ENCODE measurements around the gene TSSC4.

The TSSC4 gene

GRCh38 chr11:2420502-2421225 lies 20.1 kb downstream of the TSSC4 start:
- DNase-seq: peak; percentile 40

GRCh38 chr11:2421226-2421994 lies 20.9 kb downstream of the TSSC4 start:
- no peak for DNase-seq

GRCh38 chr11:2421996-2422395 lies 21.4 kb downstream of the TSSC4 start:
- DNase-seq: no peak

GRCh38 chr11:2422461-2423156 lies 22.1 kb downstream of the TSSC4 start:
- DNase-seq: no peak

GRCh38 chr11:2423157-2424025 lies 22.8 kb downstream of the TSSC4 start:
- DNase-seq: no peak

- DNase-seq: no peak
Measured at GRCh38 chr11:2424811-2425495, 24.4 kb downstream of the TSSC4 start.

GRCh38 chr11:2425506-2425905 lies 25.0 kb downstream of the TSSC4 start:
- DNase-seq: no peak

GRCh38 chr11:2426221-2426620 lies 25.7 kb downstream of the TSSC4 start:
- no peak for DNase-seq

- no peak for DNase-seq
Measured at GRCh38 chr11:2426826-2427521, 26.4 kb downstream of the TSSC4 start.

GRCh38 chr11:2427721-2428321 lies 27.3 kb downstream of the TSSC4 start:
- no peak for DNase-seq

GRCh38 chr11:2428322-2428795 lies 27.8 kb downstream of the TSSC4 start:
- peak; percentile 12 for DNase-seq

GRCh38 chr11:2431395-2431794 lies 30.8 kb downstream of the TSSC4 start:
- no peak for DNase-seq

GRCh38 chr11:2432171-2432621 lies 31.6 kb downstream of the TSSC4 start:
- DNase-seq: no peak

GRCh38 chr11:2432628-2433071 lies 32.1 kb downstream of the TSSC4 start:
- no peak for DNase-seq

- DNase-seq: no peak
Measured at GRCh38 chr11:2433106-2433925, 32.8 kb downstream of the TSSC4 start.

GRCh38 chr11:2434008-2434407 lies 33.5 kb downstream of the TSSC4 start:
- DNase-seq: no peak

- DNase-seq: no peak
Measured at GRCh38 chr11:2434506-2435255, 34.1 kb downstream of the TSSC4 start.

- no peak for DNase-seq
Measured at GRCh38 chr11:2435288-2436012, 34.9 kb downstream of the TSSC4 start.

Measured in NCI-H2029 treated with DMSO at 0.1 percent for 48 hours (cell line).